H9 (cell line): ENCODE results near the gene CERKL. TPM values are rescaled to one million over a fixed set of nuclear protein-coding genes. Genes with fewer than 3 reads are reported as not detected.
A peak's percentile ranks its signal among the peaks of the same experiment; 100 is the strongest.

Experiments used
- DNase-seq: peaks from one replicate; pipeline ENCODE4 v3.0.0-alpha.2; 2017
- H2AFZ ChIP-seq: one replicate; pipeline ENCODE4 v1.6.1; 2013; ENCODE audit warnings: mild to moderate bottlenecking, low read length, control low read depth, moderate library complexity
- H2AK5ac ChIP-seq: 2 replicates; pipeline ENCODE4 v1.6.1; 2013; ENCODE audit warnings: low read length, control low read depth, mixed read lengths; ENCODE audit not compliant: insufficient read length
- H2BK120ac ChIP-seq: one replicate; pipeline ENCODE4 v1.6.1; 2013; ENCODE audit warnings: low read depth, mild to moderate bottlenecking, low read length, control low read depth, inconsistent platforms; ENCODE audit not compliant: poor library complexity, severe bottlenecking
- H2BK12ac ChIP-seq: 2 replicates; pipeline ENCODE4 v1.6.1; 2013; ENCODE audit warnings: low read length, control low read depth, mixed read lengths, low read depth; ENCODE audit not compliant: insufficient read length
- H2BK15ac ChIP-seq: 2 replicates; pipeline ENCODE4 v1.6.1; 2013; ENCODE audit warnings: low read depth, low read length, control low read depth
- H2BK20ac ChIP-seq: one replicate; pipeline ENCODE4 v1.6.1; 2013; ENCODE audit warnings: low read depth, mild to moderate bottlenecking, low read length, control low read depth, inconsistent platforms; ENCODE audit not compliant: poor library complexity, severe bottlenecking
- H2BK5ac ChIP-seq: 2 replicates; pipeline ENCODE4 v1.6.1; 2013; ENCODE audit warnings: low read length, control low read depth, mixed read lengths; ENCODE audit not compliant: insufficient read length
- H3K14ac ChIP-seq: 2 replicates; pipeline ENCODE4 v1.6.1; 2013; ENCODE audit warnings: low read length, control low read depth; ENCODE audit not compliant: insufficient read depth
- H3K18ac ChIP-seq: 2 replicates; pipeline ENCODE4 v1.6.1; 2013; ENCODE audit warnings: low read depth, mild to moderate bottlenecking, mixed read lengths, low read length, control low read depth; ENCODE audit not compliant: insufficient read length
- H3K23ac ChIP-seq: 2 replicates; pipeline ENCODE4 v1.6.1; 2013; ENCODE audit warnings: low read length, control low read depth, mixed read lengths, low read depth; ENCODE audit not compliant: insufficient read length
- H3K23me2 ChIP-seq: 2 replicates; pipeline ENCODE4 v1.6.1; 2013; ENCODE audit warnings: low read depth, mild to moderate bottlenecking, mixed read lengths, low read length, control low read depth; ENCODE audit not compliant: insufficient read length, poor library complexity, severe bottlenecking
- H3K27ac ChIP-seq: 2 replicates; pipeline ENCODE4 v1.5.1; 2013; ENCODE audit warnings: low read length, control low read depth, mixed read lengths, low read depth; ENCODE audit not compliant: insufficient read length
- H3K27me3 ChIP-seq: 2 replicates; pipeline ENCODE4 v1.6.1; 2013; ENCODE audit warnings: low read length, control low read depth, inconsistent platforms; ENCODE audit not compliant: insufficient read depth
- H3K4ac ChIP-seq: 2 replicates; pipeline ENCODE4 v1.6.1; 2013; ENCODE audit warnings: low read depth, mild to moderate bottlenecking, control low read depth, inconsistent platforms, low read length, moderate library complexity
- H3K4me1 ChIP-seq: 2 replicates; pipeline ENCODE4 v1.6.1; 2013; ENCODE audit warnings: low read length, control low read depth, inconsistent platforms; ENCODE audit not compliant: insufficient read depth
- H3K4me2 ChIP-seq: 2 replicates; pipeline ENCODE4 v1.6.1; 2013; ENCODE audit warnings: low read length, control low read depth, mixed read lengths; ENCODE audit not compliant: insufficient read length, insufficient read depth
- H3K56ac ChIP-seq: 2 replicates; pipeline ENCODE4 v1.6.1; 2013; ENCODE audit warnings: low read depth, mild to moderate bottlenecking, mixed read lengths, low read length, control low read depth; ENCODE audit not compliant: insufficient read length
- H3K79me1 ChIP-seq: 2 replicates; pipeline ENCODE4 v1.6.1; 2013; ENCODE audit warnings: low read depth, mild to moderate bottlenecking, moderate library complexity, low read length, control low read depth, inconsistent platforms; ENCODE audit not compliant: insufficient read depth, poor library complexity, severe bottlenecking
- H3K79me2 ChIP-seq: 2 replicates; pipeline ENCODE4 v1.6.1; 2013; ENCODE audit warnings: low read length, control low read depth, inconsistent platforms; ENCODE audit not compliant: insufficient read depth
- H3K9ac ChIP-seq: 2 replicates; pipeline ENCODE4 v1.6.1; 2013; ENCODE audit warnings: low read length, control low read depth, mixed read lengths; ENCODE audit not compliant: insufficient read length; ENCODE audit errors: extremely low read depth
- H3K9me3 ChIP-seq: one replicate; pipeline ENCODE4 v1.6.1; 2013; ENCODE audit warnings: low read depth, low read length, inconsistent platforms; ENCODE audit not compliant: control insufficient read depth
- H3T11ph ChIP-seq: one replicate; pipeline ENCODE4 v1.6.1; 2013; ENCODE audit warnings: mild to moderate bottlenecking, low read length, control low read depth, inconsistent platforms
- H4K20me1 ChIP-seq: one replicate; pipeline ENCODE4 v1.6.1; 2013; ENCODE audit not compliant: control insufficient read depth, insufficient read length, insufficient read depth
- H4K5ac ChIP-seq: 2 replicates; pipeline ENCODE4 v1.6.1; 2013; ENCODE audit warnings: low read depth, mild to moderate bottlenecking, mixed read lengths, low read length, control low read depth; ENCODE audit not compliant: insufficient read length
- H4K8ac ChIP-seq: replicated peaks from 2 replicates; pipeline ENCODE4 v1.6.1; 2013; ENCODE audit warnings: low read length, control low read depth, mixed read lengths, low read depth; ENCODE audit not compliant: insufficient read length
- H4K91ac ChIP-seq: 2 replicates; pipeline ENCODE4 v1.6.1; 2013; ENCODE audit warnings: low read depth, mild to moderate bottlenecking, moderate library complexity, mixed read lengths, low read length, control low read depth; ENCODE audit not compliant: insufficient read length
- H3K27ac Mint-ChIP-seq, 3 experiments: 2 replicates in 2 of 3; 3 replicates in 1 of 3; pipeline ENCODE4 v1.8.0; 2020 to 2021; ENCODE audit warnings: mixed read lengths in 3 of 3, mild to moderate bottlenecking in 1 of 3, moderate library complexity in 1 of 3
- H3K27me3 Mint-ChIP-seq: 2 replicates; pipeline ENCODE4 v1.8.0; 2021; ENCODE audit warnings: low read depth, mild to moderate bottlenecking, moderate library complexity, mixed read lengths
- H3K36me3 Mint-ChIP-seq, 3 experiments: 2 replicates in 2 of 3; 3 replicates in 1 of 3; pipeline ENCODE4 v1.8.0; 2020 to 2021; ENCODE audit warnings: low read depth in 3 of 3, mixed read lengths in 3 of 3; ENCODE audit not compliant: insufficient read depth in 1 of 3
- H3K4me1 Mint-ChIP-seq, 2 experiments: 2 replicates each; pipeline ENCODE4 v1.8.0; 2020; ENCODE audit warnings: mixed read lengths in 2 of 2
- H3K4me3 Mint-ChIP-seq, 2 experiments: 2 replicates in 1 of 2; 3 replicates in 1 of 2; pipeline ENCODE4 v1.8.0; 2020 to 2021; ENCODE audit warnings: mild to moderate bottlenecking in 2 of 2, mixed read lengths in 2 of 2, moderate library complexity in 1 of 2
- H3K9me3 Mint-ChIP-seq, 2 experiments: 2 replicates in 1 of 2; 3 replicates in 1 of 2; pipeline ENCODE4 v1.8.0; 2020; ENCODE audit warnings: mild to moderate bottlenecking in 2 of 2, mixed read lengths in 2 of 2, moderate library complexity in 1 of 2
- CTCF ChIP-seq: fragments of 200-600 bp; sonication (generic); conservative IDR thresholded peaks from 3 replicates; pipeline ENCODE4 v1.8.0; 2021; ENCODE audit warnings: antibody characterized with exemption, mild to moderate bottlenecking
- whole genome bisulfite sequencing: extraction: QIAGEN DNeasy Blood & Tissue Kit; methylation state at CpG from one replicate; pipeline ENCODE4 v1.1.7; 2013; ENCODE audit warnings: missing lambda C conversion rate, low lambda C conversion rate, mixed read lengths; ENCODE audit not compliant: insufficient read length; ENCODE audit errors: extremely low coverage; 5-methylcytosine and 5-hydroxymethylcytosine counted together
- total RNA-seq: library from RNA; stranded (reverse); gene quantifications from 2 replicates; pipeline ENCODE4 v1.2.1, GENCODE V29; 2021

Gene CERKL
- total RNA-seq, 1 experiment from 2014 or later = not detected

GRCh38 chr2:181683518-181684453, 26.9 kb upstream of the CERKL start:
- Histone ChIP-seq H3K9me3 (no peaks in the 10 kb centered on the region), H4K5ac (no peak overlapping the region), H3K27me3 (peaks cover 65% of the 10 kb centered on the region), H3K79me2 (no peaks in the 10 kb centered on the region), H4K91ac (no peak overlapping the region), H3K4me1 (peaks cover 4% of the 10 kb centered on the region; the same call in 1 of the 2 replicates), H3K18ac (no peak overlapping the region), H2BK12ac (no peak overlapping the region), H2BK5ac (no peak overlapping the region), H4K20me1 (no peaks in the 10 kb centered on the region), H3K9ac (no peak overlapping the region), H2AFZ (no peak overlapping the region), H3T11ph (no peak overlapping the region), H3K4ac (no peak overlapping the region), H2AK5ac (no peak overlapping the region), H2BK120ac (no peak overlapping the region), H2BK15ac (no peak overlapping the region), H2BK20ac (no peak overlapping the region), H3K23ac (no peak overlapping the region), H3K23me2 (peaks cover 20% of the 10 kb centered on the region), H3K4me2 (peak overlapping the region; percentile 64), H3K79me1 (no peaks in the 10 kb centered on the region), H3K56ac (no peak overlapping the region), H4K8ac (no peak overlapping the region), H3K14ac (no peak overlapping the region), H3K27ac (no peak overlapping the region)
- H3K27ac Mint-ChIP-seq = no peak overlapping the region
- peaks cover 0 to 4% of the 10 kb centered on the region in 2 experiments; a peak in 3 of 5 replicates for H3K9me3 Mint-ChIP-seq
- peak overlapping the region; percentile 50 to 85 for H3K4me3 Mint-ChIP-seq
- TF ChIP-seq CTCF = no peak
- DNase-seq = peak; percentile 71
- H3K36me3 Mint-ChIP-seq = no peaks in the 10 kb centered on the region
- WGBS = no CpG with 5 or more reads among the region's 85 CpGs
- H3K4me1 Mint-ChIP-seq = peaks cover 31 to 53% of the 10 kb centered on the region in 2 experiments
- peaks cover 100% of the 10 kb centered on the region for H3K27me3 Mint-ChIP-seq
